ENCODE data around the gene MISP. TPM values are rescaled to one million over a fixed set of nuclear protein-coding genes. Genes with fewer than 3 reads are reported as not detected.

Gene MISP
- total and polyA plus RNA-seq, 2 of the 8 experiments (the other 6 are each of a cell fraction or from before 2014, with no cell fraction given): 0.43 to 0.45 TPM

- no peaks in the 10 kb centered on the region for H3K79me2 ChIP-seq (ENCODE audit: control insufficient read depth in 1 of 2, insufficient read depth in 2 of 2, low read length in 2 of 2)
- no peak overlapping the region for H3K4ac ChIP-seq (replicated peaks; ENCODE audit: insufficient read length, low read depth, low read length)
- H3K36me3 ChIP-seq (ENCODE audit: control insufficient read depth in 2 of 4, insufficient read depth in 4 of 4, low read length in 3 of 4): no peaks in the 10 kb centered on the region; a peak in 1 of 8 replicates
- no peak overlapping the region for H3K4me3 ChIP-seq (ENCODE audit: extremely low read depth in 1 of 4, insufficient read depth in 2 of 4, low read depth in 3 of 4, low read length in 4 of 4)
- no peaks in the 10 kb centered on the region for H3K9me3 ChIP-seq (ENCODE audit: insufficient read depth in 2 of 2, low read depth in 1 of 2, low read length in 1 of 2)
- no peak overlapping the region for H3K4me2 ChIP-seq (ENCODE audit: insufficient read depth in 1 of 2, low read depth in 2 of 2, low read length in 2 of 2)
- no peak overlapping the region for H2BK20ac ChIP-seq (ENCODE audit: low read length)
- DNase-seq (ENCODE audit: low read depth in 1 of 2, low spot score in 2 of 2): no peak
- no peak overlapping the region for H3K56ac ChIP-seq (replicated peaks; ENCODE audit: insufficient read length, low read depth, low read length)
- CTCF ChIA-PET (ENCODE audit: partially characterized antibody): interaction anchor here (1.0 to 1.7 kb wide), 5 partner anchors 9 to 52 kb away, joined by 3 to 7 read pairs (median 4); no protein-coding TSS in a partner anchor
- H3K4me1 ChIP-seq (replicated peaks in 1 of 4; ENCODE audit: control insufficient read depth in 3 of 4, insufficient read depth in 4 of 4, low read length in 3 of 4): peaks cover 0 to 8% (median 5%) of the 10 kb centered on the region in 4 experiments; a peak in 4 of 7 replicates
- H4K91ac ChIP-seq (replicated peaks; ENCODE audit: insufficient read length, low read length): no peak overlapping the region
- POLR2A ChIA-PET (ENCODE audit: partially characterized antibody): no interaction called here
- no peak overlapping the region for H3K9ac ChIP-seq (replicated peaks in 1 of 4; ENCODE audit: extremely low read depth in 1 of 4, low read depth in 3 of 4, low read length in 3 of 4)
- no peaks in the 10 kb centered on the region for H3K23me2 ChIP-seq (ENCODE audit: low read depth, low read length)
- no peak overlapping the region for H2BK120ac ChIP-seq (replicated peaks; ENCODE audit: low read depth, low read length)
- H3K27me3 ChIP-seq (replicated peaks in 1 of 4; ENCODE audit: control insufficient read depth in 3 of 4, extremely low read depth in 1 of 4, insufficient read depth in 3 of 4, low read length in 3 of 4): no peaks in the 10 kb centered on the region
- TF ChIP-seq CBX8 (IDR thresholded peaks at IDR 0.05; ENCODE audit: borderline replicate concordance, low read depth, low read length): no peak
- TF ChIP-seq YY1 (IDR thresholded peaks at IDR 0.05; ENCODE audit: low read depth, low read length): no peak
- TF ChIP-seq ASH2L (IDR thresholded peaks at IDR 0.05; ENCODE audit: low read length): no peak
- TF ChIP-seq SUZ12 (IDR thresholded peaks at IDR 0.05; ENCODE audit: low read length): no peak
- no peak for TF ChIP-seq TEAD4 (IDR thresholded peaks at IDR 0.05; ENCODE audit: low read depth, low read length)
- TF ChIP-seq KDM4A (IDR thresholded peaks at IDR 0.05; ENCODE audit: low read depth, low read length, severe bottlenecking): no peak
- no peak for TF ChIP-seq TAF1 (IDR thresholded peaks at IDR 0.05; ENCODE audit: low read depth, low read length)
- no peak for TF ChIP-seq POLR2A (IDR thresholded peaks at IDR 0.05; ENCODE audit: control extremely low read depth in 1 of 2, low read depth in 2 of 2, low read length in 2 of 2)
- TF ChIP-seq JUN (IDR thresholded peaks at IDR 0.05; ENCODE audit: low read depth, low read length): no peak
- no peak for TF ChIP-seq SP4 (IDR thresholded peaks at IDR 0.05; ENCODE audit: low read length)
- TF ChIP-seq CTCF (IDR thresholded peaks at IDR 0.05; ENCODE audit: control extremely low read depth in 1 of 3, insufficient read depth in 1 of 3, low read depth in 1 of 3, low read length in 3 of 3): no peak
- no peaks in the 10 kb centered on the region for H4K20me1 ChIP-seq (replicated peaks in 1 of 2; ENCODE audit: control insufficient read depth in 1 of 2, insufficient read depth in 2 of 2, low read length in 2 of 2)
- no peak overlapping the region for H3K23ac ChIP-seq (ENCODE audit: insufficient read length)
- no peak overlapping the region for H3K18ac ChIP-seq (ENCODE audit: extremely low read depth, low read length)
- no peak overlapping the region for H4K8ac ChIP-seq (ENCODE audit: extremely low read depth, insufficient read depth, low read length)
- H2AK5ac ChIP-seq (ENCODE audit: low read depth, low read length): no peak overlapping the region
- FAIRE-seq: no peak
- H3K14ac ChIP-seq (ENCODE audit: insufficient read length): no peak overlapping the region
- no peaks in the 10 kb centered on the region; the same call in 1 of the 2 replicates for H3K79me1 ChIP-seq (ENCODE audit: low read depth, low read length)
- WGBS, 2 experiments (ENCODE audit: extremely low coverage in 1 of 2, insufficient coverage in 1 of 2, insufficient read length in 1 of 2, insufficient replicate concordance in 2 of 2, low coverage in 1 of 2, low lambda C conversion rate in 2 of 2, missing lambda C conversion rate in 1 of 2): 85% methylated on average over 16 of the region's 17 CpGs; no CpG with 5 or more reads in 1 of the 2 experiments
- no peak overlapping the region for H2BK5ac ChIP-seq (ENCODE audit: low read depth, low read length)
- H2BK12ac ChIP-seq (ENCODE audit: low read depth, low read length): no peak overlapping the region
- no peak overlapping the region for H3K27ac ChIP-seq (ENCODE audit: low read depth, low read length)
- H2BK15ac ChIP-seq (ENCODE audit: low read length): no peak overlapping the region
- no peak overlapping the region for H2AFZ ChIP-seq (ENCODE audit: low read length)
- H4K5ac ChIP-seq (ENCODE audit: insufficient read length, low read depth, low read length): no peak overlapping the region
These were observed 28.3 kb upstream of the MISP start for GRCh38 chr19:722553-723101.
